ENCODE data around the gene NES. TPM values are rescaled to one million over a fixed set of nuclear protein-coding genes. Genes with fewer than 3 reads are reported as not detected.

NES gene
- polyA plus RNA-seq, 2 of the 4 experiments (the other 2 are of a cell fraction): 0.57 to 2.1 TPM

DNA sequence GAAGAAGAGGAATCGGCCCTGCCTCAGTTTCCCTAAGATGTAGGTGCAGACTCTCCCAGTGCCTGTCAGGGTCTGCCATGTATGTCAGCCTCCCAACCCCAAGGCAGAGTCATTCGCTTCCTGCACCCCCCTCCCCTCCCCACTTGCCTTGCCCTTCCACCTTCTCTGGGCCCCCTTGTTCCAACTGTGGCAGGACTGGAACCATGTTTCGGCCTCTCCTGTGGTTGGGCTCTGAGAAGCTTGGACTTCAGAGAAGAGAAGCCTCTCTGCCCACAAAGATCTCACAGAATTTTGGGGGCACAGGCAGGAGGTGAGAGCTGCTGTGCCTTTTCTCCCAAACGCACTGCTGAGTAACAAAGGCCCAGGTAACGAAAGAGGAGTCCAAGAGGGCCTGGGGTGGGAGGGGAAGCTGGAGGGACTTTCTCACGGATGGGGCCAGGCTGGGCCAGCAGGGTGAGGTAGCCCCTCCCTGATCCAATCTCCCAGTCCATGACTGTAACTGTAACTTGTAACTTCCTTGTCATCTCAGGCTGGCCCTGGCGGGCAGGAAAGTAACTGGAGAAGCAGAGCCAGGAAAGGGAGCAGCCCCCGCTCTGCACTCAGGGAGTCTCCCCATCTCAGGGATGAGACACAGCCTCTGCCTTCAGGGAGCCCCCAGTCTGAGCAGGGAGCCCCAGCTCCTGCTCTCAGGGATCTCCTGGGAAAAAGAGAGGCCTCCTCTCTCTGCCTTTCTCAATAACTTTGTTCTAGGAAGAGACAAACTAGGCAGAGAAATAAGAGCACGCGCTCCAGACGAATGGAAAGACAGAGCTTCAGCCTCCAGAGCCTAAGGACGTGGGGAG lies 16.9 kb upstream of the NES start (continued):
- TF ChIP-seq ZFP36 (IDR thresholded peaks at IDR 0.05; ENCODE audit: borderline replicate concordance, partially characterized antibody) (no peak), KDM5A (IDR thresholded peaks at IDR 0.05) (no peak), FOSL2 (IDR thresholded peaks at IDR 0.05) (no peak), FOSL2 (CRISPR knock-in tag; IDR thresholded peaks at IDR 0.05) (no peak), CHD4 (IDR thresholded peaks at IDR 0.05; ENCODE audit: borderline replicate concordance) (no peak), SREBF2 (IDR thresholded peaks at IDR 0.05) (no peak)

DNA sequence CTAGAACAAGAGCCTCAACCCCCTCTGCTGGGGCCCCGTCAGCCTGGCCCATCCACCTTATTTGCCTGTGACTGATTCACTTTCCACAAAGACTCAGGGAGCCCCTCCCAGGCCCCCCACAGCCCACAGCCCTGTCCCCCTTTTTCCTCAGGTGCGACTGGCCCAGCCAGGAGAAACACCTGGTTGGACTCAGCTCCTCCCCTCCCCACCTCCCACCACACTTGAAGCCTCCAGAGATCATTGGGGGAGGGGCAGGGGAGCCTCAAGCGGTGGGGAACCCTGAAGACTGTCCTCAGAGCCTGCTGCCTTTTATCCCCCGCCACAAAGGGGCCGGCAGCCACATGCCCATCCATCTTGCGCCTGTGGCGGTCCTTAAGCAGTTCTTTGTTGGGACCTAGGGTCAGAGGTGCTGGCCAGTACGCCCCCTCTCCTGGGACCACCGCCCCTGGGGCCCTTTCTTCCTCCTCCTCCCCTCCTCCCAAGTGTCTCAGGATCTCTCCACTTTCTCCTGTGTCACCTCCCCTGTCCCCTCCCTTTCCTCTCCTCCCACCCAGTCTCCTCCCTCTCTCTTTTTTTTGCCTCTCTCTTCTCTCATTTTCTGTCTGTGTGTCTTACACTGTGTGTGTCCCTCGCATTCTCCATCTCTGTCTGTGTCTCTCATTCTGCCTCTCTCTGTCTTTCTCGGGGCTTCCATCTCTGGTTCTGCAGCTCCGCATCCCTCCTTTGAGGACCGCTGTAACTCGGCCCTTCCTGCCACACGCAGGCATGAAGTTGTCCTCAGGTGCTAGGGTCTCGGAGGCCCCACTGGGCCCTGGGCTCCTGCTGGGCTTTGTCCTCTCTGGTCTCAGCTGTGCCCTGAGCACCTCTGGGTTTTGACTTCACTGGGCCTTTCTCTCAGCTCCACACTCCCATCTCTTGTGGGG lies 16.0 kb upstream of the NES start:
- no peak for DNase-seq (ENCODE audit: low read depth in 1 of 2, low spot score in 1 of 2)
- WGBS (ENCODE audit: missing lambda C conversion rate): 76% methylated on average over 15 of the region's 16 CpGs

DNA sequence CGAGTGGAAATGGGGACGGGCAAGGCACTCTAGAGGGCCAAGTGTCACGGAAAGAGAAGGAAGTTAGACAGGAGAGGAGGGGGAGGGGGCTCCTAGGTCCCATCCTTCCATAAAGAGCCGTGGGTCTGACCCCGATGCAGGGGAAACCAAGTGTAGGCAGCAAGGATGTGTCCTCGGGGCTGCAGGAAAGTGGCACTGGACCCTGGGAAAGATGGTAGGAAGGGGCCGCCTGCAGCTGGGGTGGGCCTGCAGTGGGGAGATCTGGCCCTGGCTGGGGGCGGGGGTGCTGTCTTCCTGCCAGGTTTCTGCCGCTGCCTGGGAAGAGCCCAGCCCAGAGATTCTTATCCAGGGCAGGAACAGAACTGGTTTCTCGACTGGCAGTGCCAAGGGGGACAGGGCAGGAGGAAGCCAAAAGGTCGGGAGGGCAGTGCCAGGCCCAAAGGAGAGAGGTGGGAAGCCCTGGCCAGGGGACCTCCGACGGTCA lies 15.3 kb upstream of the NES start:
- 56% methylated on average over 13 of the region's 13 CpGs for WGBS (ENCODE audit: missing lambda C conversion rate)

More for the DNA sequence above, 16.0 kb upstream of the NES start:
- Histone ChIP-seq H3K4me2 (peak overlapping the region; percentile 46), H3K27ac (peak overlapping the region in 1 of 2 experiments; percentile 63; a peak in 3 of 6 replicates), H3K9me3 (no peaks in the 10 kb centered on the region), H3K4me3 (no peak overlapping the region), H3K4me1 (peaks cover 44% of the 10 kb centered on the region)
- CTCF ChIA-PET: interaction anchor here (1.1 to 52.1 kb wide), 9 partner anchors 9 to 229 kb away, joined by 3 to 2258 read pairs (median 9); partner anchors contain the start of genes CRABP2, HAPLN2, INSRR and ISG20L2
- FAIRE-seq (no peak), ATAC-seq (no peak)
- POLR2A ChIA-PET: interaction anchor here (0.9 kb wide), 1 partner anchor 18 kb away, joined by 3 read pairs; no protein-coding TSS in a partner anchor
- no peak for TF ChIP-seq ESRRA (IDR thresholded peaks at IDR 0.05; ENCODE audit: borderline replicate concordance, low read length)

More for the DNA sequence above, 15.3 kb upstream of the NES start:
- Histone ChIP-seq H3K27ac (peak overlapping the region in 1 of 2 experiments; percentile 63; a peak in 3 of 6 replicates), H3K4me3 (no peak overlapping the region), H3K4me2 (peak overlapping the region; percentile 46), H3K9me3 (no peaks in the 10 kb centered on the region), H3K4me1 (peaks cover 44% of the 10 kb centered on the region)
- ATAC-seq (no peak), DNase-seq (ENCODE audit: low read depth in 1 of 2, low spot score in 1 of 2) (no peak), FAIRE-seq (no peak)
- ChIA-PET CTCF (interaction anchor here (1.0 to 52.1 kb wide), 8 partner anchors 16 to 196 kb away, joined by 3 to 2258 read pairs (median 84); partner anchors contain the start of genes CRABP2, HAPLN2, INSRR and ISG20L2), POLR2A (interaction anchor here (1.1 kb wide), 1 partner anchor 36 kb away, joined by 8 read pairs; the partner anchor contains the start of genes ISG20L2 and METTL25B)
- TF ChIP-seq, protein P1, sequence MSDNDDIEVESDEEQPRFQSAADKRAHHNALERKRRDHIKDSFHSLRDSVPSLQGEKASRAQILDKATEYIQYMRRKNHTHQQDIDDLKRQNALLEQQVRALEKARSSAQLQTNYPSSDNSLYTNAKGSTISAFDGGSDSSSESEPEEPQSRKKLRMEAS (IDR thresholded peaks at IDR 0.05): no peak
- no peak for TF ChIP-seq SREBF2 (IDR thresholded peaks at IDR 0.05)
- TF ChIP-seq, protein P2, sequence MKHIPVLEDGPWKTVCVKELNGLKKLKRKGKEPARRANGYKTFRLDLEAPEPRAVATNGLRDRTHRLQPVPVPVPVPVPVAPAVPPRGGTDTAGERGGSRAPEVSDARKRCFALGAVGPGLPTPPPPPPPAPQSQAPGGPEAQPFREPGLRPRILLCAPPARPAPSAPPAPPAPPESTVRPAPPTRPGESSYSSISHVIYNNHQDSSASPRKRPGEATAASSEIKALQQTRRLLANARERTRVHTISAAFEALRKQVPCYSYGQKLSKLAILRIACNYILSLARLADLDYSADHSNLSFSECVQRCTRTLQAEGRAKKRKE (CRISPR knock-in tag; IDR thresholded peaks at IDR 0.05; ENCODE audit: low read depth): no peak
- no peak for TF ChIP-seq JUNB (IDR thresholded peaks at IDR 0.05)
- TF ChIP-seq CBX2 (IDR thresholded peaks at IDR 0.05; ENCODE audit: borderline replicate concordance, low read depth): no peak
- no peak for TF ChIP-seq RFX5 (IDR thresholded peaks at IDR 0.05)
- TF ChIP-seq ZSCAN20 (CRISPR knock-in tag; IDR thresholded peaks at IDR 0.05): no peak
- TF ChIP-seq, protein P3, sequence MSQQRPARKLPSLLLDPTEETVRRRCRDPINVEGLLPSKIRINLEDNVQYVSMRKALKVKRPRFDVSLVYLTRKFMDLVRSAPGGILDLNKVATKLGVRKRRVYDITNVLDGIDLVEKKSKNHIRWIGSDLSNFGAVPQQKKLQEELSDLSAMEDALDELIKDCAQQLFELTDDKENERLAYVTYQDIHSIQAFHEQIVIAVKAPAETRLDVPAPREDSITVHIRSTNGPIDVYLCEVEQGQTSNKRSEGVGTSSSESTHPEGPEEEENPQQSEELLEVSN (IDR thresholded peaks at IDR 0.05; ENCODE audit: borderline replicate concordance, low read depth): no peak
- TF ChIP-seq BHLHE40 (IDR thresholded peaks at IDR 0.05; ENCODE audit: low read depth, low read length): no peak
- no peak for TF ChIP-seq HOXB13 (CRISPR knock-in tag; IDR thresholded peaks at IDR 0.05; ENCODE audit: low read depth)

Data from A549 (cell line).